ENCODE measurements around the gene ESR1.

DNA sequence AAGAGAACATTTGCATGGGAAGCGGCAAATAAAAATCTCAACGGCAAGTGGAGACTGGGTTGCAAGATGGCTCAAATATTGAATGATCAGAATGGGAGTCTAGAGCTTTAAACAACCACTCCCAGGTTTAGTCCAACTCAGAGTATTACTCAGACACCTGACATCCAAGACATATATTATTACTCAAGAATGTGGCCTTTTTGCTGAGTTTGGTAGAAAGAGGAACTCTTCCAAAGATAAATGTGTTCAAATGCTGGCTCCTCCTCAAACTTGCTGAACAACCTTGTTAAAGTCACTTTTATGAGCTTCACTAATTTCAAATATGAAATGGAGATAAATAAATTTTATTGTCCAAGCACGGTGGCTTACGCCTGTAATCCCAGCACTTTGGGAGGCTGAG lies 77.8 kb downstream of the ESR1 start:
- TF ChIP-seq POLR2A (IDR thresholded peaks at IDR 0.05) = no peak
- TF ChIP-seq, protein P1, sequence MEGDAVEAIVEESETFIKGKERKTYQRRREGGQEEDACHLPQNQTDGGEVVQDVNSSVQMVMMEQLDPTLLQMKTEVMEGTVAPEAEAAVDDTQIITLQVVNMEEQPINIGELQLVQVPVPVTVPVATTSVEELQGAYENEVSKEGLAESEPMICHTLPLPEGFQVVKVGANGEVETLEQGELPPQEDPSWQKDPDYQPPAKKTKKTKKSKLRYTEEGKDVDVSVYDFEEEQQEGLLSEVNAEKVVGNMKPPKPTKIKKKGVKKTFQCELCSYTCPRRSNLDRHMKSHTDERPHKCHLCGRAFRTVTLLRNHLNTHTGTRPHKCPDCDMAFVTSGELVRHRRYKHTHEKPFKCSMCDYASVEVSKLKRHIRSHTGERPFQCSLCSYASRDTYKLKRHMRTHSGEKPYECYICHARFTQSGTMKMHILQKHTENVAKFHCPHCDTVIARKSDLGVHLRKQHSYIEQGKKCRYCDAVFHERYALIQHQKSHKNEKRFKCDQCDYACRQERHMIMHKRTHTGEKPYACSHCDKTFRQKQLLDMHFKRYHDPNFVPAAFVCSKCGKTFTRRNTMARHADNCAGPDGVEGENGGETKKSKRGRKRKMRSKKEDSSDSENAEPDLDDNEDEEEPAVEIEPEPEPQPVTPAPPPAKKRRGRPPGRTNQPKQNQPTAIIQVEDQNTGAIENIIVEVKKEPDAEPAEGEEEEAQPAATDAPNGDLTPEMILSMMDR (IDR thresholded peaks at IDR 0.05) = no peak
